SIG-M5 (cell line): ENCODE measurements around the gene SV2A.
A peak's percentile ranks its signal among the peaks of the same experiment; 100 is the strongest.
"Not testable (repeated sequence)": the region's sequence is repeated elsewhere in the genome, so short reads cannot be mapped to it uniquely, and the experiment has no call there.

Source experiments
- DNase-seq: peaks from one replicate; lab custom pipeline; 2025; lab: John Stamatoyannopoulos, UW

Gene SV2A

GRCh38 chr1:149917571-149918144 is at the start of gene SV2A:
SV2A (minus strand) TSS chr1:149917844; CDS start chr1:149913840, 4,004 bp downstream.
- no peak for DNase-seq

- DNase-seq: no peak
Measured at GRCh38 chr1:149967041-149967440, 49.4 kb upstream of the SV2A start.

- DNase-seq: no peak
Measured at GRCh38 chr1:149966405-149966804, 48.8 kb upstream of the SV2A start.

GRCh38 chr1:149965440-149965839 is 47.8 kb upstream of the SV2A start:
- DNase-seq: no peak

- DNase-seq: no peak
Measured at GRCh38 chr1:149963358-149963757, 45.7 kb upstream of the SV2A start.

- DNase-seq: no peak
Measured at GRCh38 chr1:149962736-149963135, 45.1 kb upstream of the SV2A start.

GRCh38 chr1:149962039-149962647 is 44.5 kb upstream of the SV2A start:
- DNase-seq: peak; percentile 40

GRCh38 chr1:149957548-149957947 is 39.9 kb upstream of the SV2A start:
- not testable (repeated sequence) for DNase-seq

GRCh38 chr1:149949911-149950310 is 32.3 kb upstream of the SV2A start:
- no peak for DNase-seq

- DNase-seq: no peak
Measured at GRCh38 chr1:149945206-149945605, 27.6 kb upstream of the SV2A start.

GRCh38 chr1:149942885-149943284 is 25.2 kb upstream of the SV2A start:
- no peak for DNase-seq

GRCh38 chr1:149942207-149942606 is 24.6 kb upstream of the SV2A start:
- DNase-seq: no peak

- no peak for DNase-seq
Measured at GRCh38 chr1:149940427-149940826, 22.8 kb upstream of the SV2A start.

GRCh38 chr1:149938668-149939003 is 21.0 kb upstream of the SV2A start:
- not testable (repeated sequence) for DNase-seq

- DNase-seq: no peak
Measured at GRCh38 chr1:149937759-149938158, 20.1 kb upstream of the SV2A start.

- no peak for DNase-seq
Measured at GRCh38 chr1:149936992-149937705, 19.5 kb upstream of the SV2A start.

GRCh38 chr1:149936170-149936991 is 18.7 kb upstream of the SV2A start, which contains the start of gene MTMR11:
MTMR11 (minus strand) TSS chr1:149936879; CDS start chr1:149936647, 232 bp downstream.
- no peak for DNase-seq

GRCh38 chr1:149934356-149934755 is 16.7 kb upstream of the SV2A start:
- DNase-seq: no peak

- DNase-seq: no peak
Measured at GRCh38 chr1:149933208-149933607, 15.6 kb upstream of the SV2A start.

- DNase-seq: no peak
Measured at GRCh38 chr1:149932474-149932873, 14.8 kb upstream of the SV2A start.

GRCh38 chr1:149931212-149931790 is 13.7 kb upstream of the SV2A start:
- peak; percentile 74 for DNase-seq

GRCh38 chr1:149929856-149930255 is 12.2 kb upstream of the SV2A start:
- DNase-seq: no peak
